HEK293 (cell line): ENCODE data around the gene TOMM7.
A peak's percentile ranks its signal among the peaks of the same experiment; 100 is the strongest.

Source experiments
- AEBP2 ChIP-seq: fragments of 450-650 bp; formaldehyde crosslinking; IDR thresholded peaks from 2 replicates; pipeline ENCODE4 v1.5.1; 2016; ENCODE audit warnings: missing biosample characterization, missing genetic modification characterization, borderline replicate concordance
- HOXD13 ChIP-seq: sonication (generic); formaldehyde crosslinking; IDR thresholded peaks from 2 replicates; pipeline ENCODE4 v1.8.0; 2022; ENCODE audit warnings: missing genetic modification reagents, borderline replicate concordance
- MZF1 ChIP-seq: fragments of 450-650 bp; formaldehyde crosslinking; IDR thresholded peaks from 2 replicates; pipeline ENCODE4 v1.5.1; 2017; ENCODE audit warnings: missing biosample characterization, missing genetic modification characterization, borderline replicate concordance
- OSR2 ChIP-seq: fragments of 450-650 bp; formaldehyde crosslinking; IDR thresholded peaks from 2 replicates; pipeline ENCODE4 v1.5.1; 2016; ENCODE audit warnings: missing biosample characterization, missing genetic modification characterization
- PRDM1 ChIP-seq: fragments of 450-650 bp; formaldehyde crosslinking; IDR thresholded peaks from 2 replicates; pipeline ENCODE4; 2016; ENCODE audit warnings: missing biosample characterization, missing genetic modification characterization
- PRDM4 ChIP-seq: fragments of 450-650 bp; formaldehyde crosslinking; IDR thresholded peaks from 2 replicates; pipeline ENCODE4 v1.5.1; 2017; ENCODE audit warnings: missing biosample characterization, missing genetic modification characterization
- SP3 ChIP-seq: fragments of 450-650 bp; formaldehyde crosslinking; IDR thresholded peaks from 2 replicates; pipeline ENCODE4 v1.5.1; 2016; ENCODE audit warnings: missing biosample characterization, missing genetic modification characterization
- YY2 ChIP-seq: fragments of 450-650 bp; formaldehyde crosslinking; IDR thresholded peaks from 2 replicates; pipeline ENCODE4 v1.5.1; 2016; ENCODE audit warnings: missing biosample characterization, missing genetic modification characterization
- ZBTB8A ChIP-seq: fragments of 450-650 bp; formaldehyde crosslinking; IDR thresholded peaks from 2 replicates; pipeline ENCODE4 v1.5.1; 2016; ENCODE audit warnings: missing biosample characterization, missing genetic modification characterization
- ZNF112 ChIP-seq: fragments of 450-650 bp; formaldehyde crosslinking; IDR thresholded peaks from 2 replicates; pipeline ENCODE4 v1.5.0; 2017; ENCODE audit warnings: missing biosample characterization, missing genetic modification characterization
- ZNF114 ChIP-seq: fragments of 450-650 bp; formaldehyde crosslinking; IDR thresholded peaks from 2 replicates; pipeline ENCODE4 v1.5.0; 2017; ENCODE audit warnings: missing biosample characterization, missing genetic modification characterization
- ZNF133 ChIP-seq: fragments of 450-650 bp; formaldehyde crosslinking; IDR thresholded peaks from 2 replicates; pipeline ENCODE4 v1.5.1; 2016; ENCODE audit warnings: missing biosample characterization, missing genetic modification characterization
- ZNF138 ChIP-seq: fragments of 450-650 bp; formaldehyde crosslinking; IDR thresholded peaks from 2 replicates; pipeline ENCODE4 v1.5.1; 2016; ENCODE audit warnings: missing biosample characterization, missing genetic modification characterization, borderline replicate concordance
- ZNF18 ChIP-seq: fragments of 450-650 bp; formaldehyde crosslinking; IDR thresholded peaks from 2 replicates; pipeline ENCODE4 v1.5.1; 2016; ENCODE audit warnings: missing biosample characterization, missing genetic modification characterization
- ZNF302 ChIP-seq: fragments of 450-650 bp; formaldehyde crosslinking; IDR thresholded peaks from 2 replicates; pipeline ENCODE4 v1.5.1; 2016; ENCODE audit warnings: missing biosample characterization, missing genetic modification characterization, low read depth
- ZNF341 ChIP-seq: fragments of 450-650 bp; formaldehyde crosslinking; IDR thresholded peaks from 2 replicates; pipeline ENCODE4; 2016; ENCODE audit warnings: low read depth, missing biosample characterization, missing genetic modification characterization
- ZNF366 ChIP-seq: fragments of 450-650 bp; formaldehyde crosslinking; conservative IDR thresholded peaks from 2 replicates; pipeline ENCODE4 v1.5.1; 2016; ENCODE audit warnings: missing biosample characterization, missing genetic modification characterization
- ZNF391 ChIP-seq: fragments of 450-650 bp; formaldehyde crosslinking; IDR thresholded peaks from 2 replicates; pipeline ENCODE4 v1.5.1; 2016; ENCODE audit warnings: low read depth, missing biosample characterization, missing genetic modification characterization, borderline replicate concordance
- ZNF398 ChIP-seq: fragments of 450-650 bp; formaldehyde crosslinking; IDR thresholded peaks from 2 replicates; pipeline ENCODE4 v1.5.1; 2017; ENCODE audit warnings: missing biosample characterization, missing genetic modification characterization
- ZNF416 ChIP-seq: fragments of 450-650 bp; formaldehyde crosslinking; IDR thresholded peaks from 2 replicates; pipeline ENCODE4 v1.5.1; 2016; ENCODE audit warnings: missing biosample characterization, missing genetic modification characterization
- ZNF449 ChIP-seq: fragments of 450-650 bp; formaldehyde crosslinking; IDR thresholded peaks from 2 replicates; pipeline ENCODE4 v1.5.1; 2017; ENCODE audit warnings: missing biosample characterization, mild to moderate bottlenecking, missing genetic modification characterization, moderate library complexity
- ZNF530 ChIP-seq: fragments of 450-650 bp; formaldehyde crosslinking; IDR thresholded peaks from 2 replicates; pipeline ENCODE4 v1.5.1; 2016; ENCODE audit warnings: low read depth, missing biosample characterization, missing genetic modification characterization
- ZNF621 ChIP-seq: fragments of 450-650 bp; formaldehyde crosslinking; IDR thresholded peaks from 2 replicates; pipeline ENCODE4 v1.5.1; 2017; ENCODE audit warnings: missing biosample characterization, missing genetic modification characterization
- ZNF645 ChIP-seq: fragments of 450-650 bp; formaldehyde crosslinking; IDR thresholded peaks from 2 replicates; pipeline ENCODE4; 2016; ENCODE audit warnings: missing biosample characterization, missing genetic modification characterization
- ZNF658 ChIP-seq: fragments of 450-650 bp; formaldehyde crosslinking; IDR thresholded peaks from 2 replicates; pipeline ENCODE4; 2016; ENCODE audit warnings: missing biosample characterization, missing genetic modification characterization
- ZNF660 ChIP-seq: fragments of 450-650 bp; IDR thresholded peaks from 2 replicates; pipeline ENCODE4 v1.5.1; 2018; ENCODE audit warnings: missing biosample characterization, mild to moderate bottlenecking, missing genetic modification characterization
- ZNF664 ChIP-seq: fragments of 450-650 bp; formaldehyde crosslinking; IDR thresholded peaks from 2 replicates; pipeline ENCODE4 v1.5.1; 2016; ENCODE audit warnings: missing biosample characterization, missing genetic modification characterization
- ZNF677 ChIP-seq: fragments of 450-650 bp; IDR thresholded peaks from 2 replicates; pipeline ENCODE4 v1.5.0; 2018; ENCODE audit warnings: missing biosample characterization, mild to moderate bottlenecking, missing genetic modification characterization, moderate library complexity
- ZNF768 ChIP-seq: fragments of 450-650 bp; formaldehyde crosslinking; IDR thresholded peaks from 2 replicates; pipeline ENCODE4 v1.5.1; 2018; ENCODE audit warnings: missing biosample characterization, mild to moderate bottlenecking, missing genetic modification characterization
- ZXDB ChIP-seq: fragments of 450-650 bp; formaldehyde crosslinking; IDR thresholded peaks from 2 replicates; pipeline ENCODE4 v1.5.1; 2016; ENCODE audit warnings: missing biosample characterization, missing genetic modification characterization

TOMM7 gene

GRCh38 chr7:22822486-22823141 lies at the start of gene TOMM7 (continued):
- TF ChIP-seq ZNF449 (tag by site-specific recombination) (no peak), ZNF768 (no peak), SP3 (0 out of 2 replicates have a peak, but pooled peaks have one; percentile 21), ZNF133 (tag by site-specific recombination) (no peak), ZNF416 (tag by site-specific recombination) (no peak), ZXDB (tag by site-specific recombination) (peak; percentile 74), PRDM4 (tag by site-specific recombination) (no peak), ZNF18 (no peak), ZNF341 (tag by site-specific recombination) (peak; percentile 52), ZNF302 (tag by site-specific recombination) (no peak), ZNF391 (tag by site-specific recombination) (no peak), ZNF366 (tag by site-specific recombination) (no peak), ZNF398 (tag by site-specific recombination) (no peak), ZNF664 (tag by site-specific recombination) (no peak), MZF1 (no peak), YY2 (tag by site-specific recombination) (no peak), AEBP2 (tag by site-specific recombination) (no peak), ZNF138 (tag by site-specific recombination) (no peak), OSR2 (tag by site-specific recombination) (no peak), ZNF658 (tag by site-specific recombination) (no peak), ZNF112 (tag by site-specific recombination) (no peak), PRDM1 (peak; percentile 57; the same call in 1 of the 2 replicates), ZNF114 (no peak), ZNF677 (no peak), HOXD13 (CRISPR knock-in tag) (no peak), ZNF660 (peak; percentile 30; the same call in 1 of the 2 replicates), ZBTB8A (tag by site-specific recombination) (no peak), ZNF621 (tag by site-specific recombination) (no peak), ZNF530 (tag by site-specific recombination) (no peak), ZNF645 (no peak)
